ENCODE results near the gene CDH4. TPM values are rescaled to one million over a fixed set of nuclear protein-coding genes. Genes with fewer than 3 reads are reported as not detected.

Gene CDH4
- polyA plus RNA-seq, 2 donors: 0.02 to 0.05 TPM

DNA sequence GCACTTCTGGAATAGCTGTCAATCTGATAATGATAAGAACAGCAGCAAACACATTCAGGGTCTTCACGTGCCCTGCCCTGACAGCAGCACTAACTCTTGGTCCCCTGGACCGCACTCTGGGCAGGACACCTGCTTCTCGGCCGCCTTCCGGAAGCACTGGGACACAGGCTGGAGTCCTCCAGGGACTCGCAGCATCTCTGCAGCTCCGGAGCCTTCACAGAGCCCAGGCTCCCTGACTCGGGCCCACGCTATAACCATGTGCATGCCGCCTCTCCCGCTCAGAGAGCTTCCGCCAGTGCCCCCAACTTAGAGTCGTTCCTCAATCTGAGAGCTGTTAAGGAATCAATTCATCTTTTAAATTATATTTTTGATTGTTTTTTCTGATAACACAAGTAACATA lies 436.4 kb downstream of the CDH4 start:
- H3K36me3 ChIP-seq (ENCODE audit: control insufficient read depth in 2 of 2, insufficient read depth in 2 of 2, low read length in 1 of 2): no peaks in the 10 kb centered on the region
- no peak overlapping the region for H3K27ac ChIP-seq (ENCODE audit: low read depth in 2 of 2, low read length in 1 of 2)
- H3K4me1 ChIP-seq (ENCODE audit: control insufficient read depth in 2 of 2, insufficient read depth in 2 of 2, low read length in 1 of 2): peaks cover 3 to 7% of the 10 kb centered on the region in 2 donors
- peaks cover 0 to 6% of the 10 kb centered on the region in 2 donors for H3K9me3 ChIP-seq (ENCODE audit: control insufficient read depth in 2 of 2, insufficient read depth in 1 of 2, low read depth in 1 of 2, low read length in 1 of 2)
- H3K4me3 ChIP-seq (ENCODE audit: low read depth in 1 of 2, low read length in 2 of 2): no peak overlapping the region
- H3K27me3 ChIP-seq (ENCODE audit: control insufficient read depth in 1 of 2, insufficient read depth in 2 of 2, low read length in 2 of 2): no peaks in the 10 kb centered on the region
- 87 to 92% methylated on average over 13 of the region's 13 CpGs for WGBS, 2 donors

DNA sequence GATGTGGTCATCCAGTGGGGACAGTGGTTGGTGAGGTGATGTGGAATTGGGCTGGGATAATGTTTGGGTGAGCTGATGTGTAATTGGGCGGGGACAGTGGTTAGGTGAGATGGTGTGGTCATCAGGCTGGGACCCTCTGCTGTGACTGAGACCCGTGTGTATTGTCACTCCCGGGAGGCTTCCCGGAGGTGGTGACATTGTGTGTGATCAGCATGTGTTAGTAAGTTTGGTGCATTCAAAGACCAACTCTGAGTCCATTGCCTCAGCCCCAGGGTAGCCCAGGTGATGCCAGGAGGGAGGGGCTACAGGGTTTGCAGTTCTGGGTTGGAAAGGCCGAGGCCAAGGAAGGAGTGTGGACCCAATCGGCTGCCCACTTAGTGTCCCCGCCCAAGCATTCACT lies 438.1 kb downstream of the CDH4 start:
- no peak overlapping the region for H3K27ac ChIP-seq (ENCODE audit: low read depth in 2 of 2, low read length in 1 of 2)
- H3K27me3 ChIP-seq (ENCODE audit: control insufficient read depth in 1 of 2, insufficient read depth in 2 of 2, low read length in 2 of 2): no peaks in the 10 kb centered on the region
- WGBS, 2 donors: 83 to 87% methylated on average over 7 of the region's 7 CpGs

DNA sequence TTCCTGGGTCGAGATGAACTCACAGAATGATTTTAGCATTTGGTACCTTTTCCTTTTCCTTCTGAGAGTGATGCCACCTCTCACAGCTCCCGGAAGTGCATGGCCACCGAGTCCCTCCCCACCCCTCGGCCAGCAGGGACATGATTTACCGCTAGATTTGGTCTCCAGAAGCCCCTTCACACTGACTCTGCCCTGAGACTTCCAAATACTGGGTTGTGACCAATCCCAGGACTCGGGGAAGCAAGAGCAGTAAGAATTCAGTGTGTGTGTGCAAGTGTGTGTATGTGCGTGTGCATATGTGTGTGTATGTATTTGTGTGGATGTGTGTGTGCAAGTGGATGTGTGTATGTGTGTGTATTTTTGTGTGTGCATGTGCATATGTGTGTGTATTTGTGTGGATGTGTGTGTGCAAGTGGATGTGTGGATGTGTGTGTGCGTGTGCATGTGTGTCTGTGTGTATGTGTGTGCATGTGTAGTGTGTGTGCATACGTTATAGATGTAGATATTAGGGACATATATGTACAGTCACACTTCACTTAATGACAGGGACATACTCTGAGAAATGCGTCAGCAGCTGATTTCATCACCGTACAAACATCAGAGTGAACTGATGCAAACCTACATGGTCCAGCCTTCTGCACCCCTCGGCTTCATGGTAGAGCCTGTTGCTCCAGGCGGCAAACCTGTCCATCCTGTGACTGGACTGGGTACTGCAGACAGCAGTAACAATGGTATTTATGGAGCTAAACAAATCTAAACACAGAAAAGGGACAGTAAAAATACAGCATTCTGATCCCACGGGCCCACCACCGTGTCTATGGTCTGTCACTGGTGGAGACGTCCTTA lies 439.2 kb downstream of the CDH4 start:
- Histone ChIP-seq H3K27me3 (ENCODE audit: control insufficient read depth in 1 of 2, insufficient read depth in 2 of 2, low read length in 2 of 2) (no peaks in the 10 kb centered on the region), H3K36me3 (ENCODE audit: control insufficient read depth in 2 of 2, insufficient read depth in 2 of 2, low read length in 1 of 2) (no peaks in the 10 kb centered on the region), H3K27ac (ENCODE audit: low read depth in 2 of 2, low read length in 1 of 2) (no peak overlapping the region), H3K4me3 (ENCODE audit: low read depth in 1 of 2, low read length in 2 of 2) (no peak overlapping the region), H3K4me1 (ENCODE audit: control insufficient read depth in 2 of 2, insufficient read depth in 2 of 2, low read length in 1 of 2) (no peaks in the 10 kb centered on the region), H3K9me3 (ENCODE audit: control insufficient read depth in 2 of 2, insufficient read depth in 1 of 2, low read depth in 1 of 2, low read length in 1 of 2) (peaks cover 0 to 4% of the 10 kb centered on the region in 2 donors)
- 78 to 85% methylated on average over 16 of the region's 16 CpGs for WGBS, 2 donors

More for the DNA sequence above, 438.1 kb downstream of the CDH4 start:
- Histone ChIP-seq H3K9me3 (ENCODE audit: control insufficient read depth in 2 of 2, insufficient read depth in 1 of 2, low read depth in 1 of 2, low read length in 1 of 2) (peaks cover 0 to 6% of the 10 kb centered on the region in 2 donors), H3K4me3 (ENCODE audit: low read depth in 1 of 2, low read length in 2 of 2) (no peak overlapping the region), H3K4me1 (ENCODE audit: control insufficient read depth in 2 of 2, insufficient read depth in 2 of 2, low read length in 1 of 2) (no peaks in the 10 kb centered on the region), H3K36me3 (ENCODE audit: control insufficient read depth in 2 of 2, insufficient read depth in 2 of 2, low read length in 1 of 2) (no peaks in the 10 kb centered on the region)

DNA sequence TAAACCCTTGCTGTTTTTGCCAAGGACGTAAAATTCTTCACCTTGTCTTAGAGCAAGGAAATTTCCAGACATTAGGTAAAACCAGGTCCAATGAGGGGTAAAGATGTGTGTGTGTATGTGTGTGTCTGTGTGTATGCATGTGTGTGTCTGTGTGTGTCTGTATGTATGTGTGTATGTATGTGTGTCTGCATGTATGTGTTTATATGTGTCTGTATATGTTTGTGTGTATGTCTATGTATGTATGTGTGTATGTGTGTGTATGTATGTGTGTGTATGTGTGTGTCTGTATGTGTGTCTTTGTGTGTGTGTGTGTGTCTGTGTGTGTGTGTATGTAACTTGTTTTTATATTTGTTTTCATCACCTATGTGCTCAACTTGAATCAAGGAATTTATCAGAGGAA lies 439.9 kb downstream of the CDH4 start:
- Histone ChIP-seq H3K9me3 (ENCODE audit: control insufficient read depth in 2 of 2, insufficient read depth in 1 of 2, low read depth in 1 of 2, low read length in 1 of 2) (no peaks in the 10 kb centered on the region), H3K4me1 (ENCODE audit: control insufficient read depth in 2 of 2, insufficient read depth in 2 of 2, low read length in 1 of 2) (no peaks in the 10 kb centered on the region), H3K27me3 (ENCODE audit: control insufficient read depth in 1 of 2, insufficient read depth in 2 of 2, low read length in 2 of 2) (no peaks in the 10 kb centered on the region), H3K4me3 (ENCODE audit: low read depth in 1 of 2, low read length in 2 of 2) (no peak overlapping the region), H3K36me3 (ENCODE audit: control insufficient read depth in 2 of 2, insufficient read depth in 2 of 2, low read length in 1 of 2) (no peaks in the 10 kb centered on the region), H3K27ac (ENCODE audit: low read depth in 2 of 2, low read length in 1 of 2) (no peak overlapping the region)
- 90 to 91% methylated on average over 1 of the region's 1 CpG for WGBS, 2 donors

DNA sequence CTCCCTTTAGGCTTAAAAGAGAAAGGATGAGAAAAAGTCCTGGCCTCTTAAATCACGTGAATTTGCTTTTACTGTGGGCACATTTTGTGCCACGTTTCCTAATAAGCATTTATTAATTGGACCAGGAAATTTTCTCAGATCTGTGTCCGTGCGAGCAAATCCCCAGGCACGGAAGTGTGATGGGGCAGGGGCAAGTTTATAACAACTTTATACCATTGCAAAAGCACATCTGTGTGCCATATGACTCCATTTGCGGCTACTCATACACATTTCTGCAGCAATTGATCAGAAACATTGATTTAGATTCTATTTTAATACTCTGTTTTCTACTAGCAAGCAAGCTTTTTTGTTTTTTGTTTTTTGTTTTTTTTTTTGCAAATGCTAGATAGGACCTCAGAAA lies 440.4 kb downstream of the CDH4 start:
- no peaks in the 10 kb centered on the region for H3K36me3 ChIP-seq (ENCODE audit: control insufficient read depth in 2 of 2, insufficient read depth in 2 of 2, low read length in 1 of 2)
- no peaks in the 10 kb centered on the region for H3K27me3 ChIP-seq (ENCODE audit: control insufficient read depth in 1 of 2, insufficient read depth in 2 of 2, low read length in 2 of 2)
- 73 to 74% methylated on average over 6 of the region's 6 CpGs for WGBS, 2 donors
- H3K27ac ChIP-seq (ENCODE audit: low read depth in 2 of 2, low read length in 1 of 2): no peak overlapping the region
- H3K4me3 ChIP-seq (ENCODE audit: low read depth in 1 of 2, low read length in 2 of 2): no peak overlapping the region
- no peaks in the 10 kb centered on the region for H3K4me1 ChIP-seq (ENCODE audit: control insufficient read depth in 2 of 2, insufficient read depth in 2 of 2, low read length in 1 of 2)
- no peaks in the 10 kb centered on the region for H3K9me3 ChIP-seq (ENCODE audit: control insufficient read depth in 2 of 2, insufficient read depth in 1 of 2, low read depth in 1 of 2, low read length in 1 of 2)

- Histone ChIP-seq H3K4me1 (ENCODE audit: control insufficient read depth in 2 of 2, insufficient read depth in 2 of 2, low read length in 1 of 2) (no peaks in the 10 kb centered on the region), H3K9me3 (ENCODE audit: control insufficient read depth in 2 of 2, insufficient read depth in 1 of 2, low read depth in 1 of 2, low read length in 1 of 2) (no peaks in the 10 kb centered on the region), H3K27ac (ENCODE audit: low read depth in 2 of 2, low read length in 1 of 2) (no peak overlapping the region), H3K36me3 (ENCODE audit: control insufficient read depth in 2 of 2, insufficient read depth in 2 of 2, low read length in 1 of 2) (no peaks in the 10 kb centered on the region), H3K4me3 (ENCODE audit: low read depth in 1 of 2, low read length in 2 of 2) (no peak overlapping the region), H3K27me3 (ENCODE audit: control insufficient read depth in 1 of 2, insufficient read depth in 2 of 2, low read length in 2 of 2) (no peaks in the 10 kb centered on the region)
- 76 to 86% methylated on average over 12 of the region's 12 CpGs for WGBS, 2 donors
These were observed 441.1 kb downstream of the CDH4 start for GRCh38 chr20:61693055-61693600.

DNA sequence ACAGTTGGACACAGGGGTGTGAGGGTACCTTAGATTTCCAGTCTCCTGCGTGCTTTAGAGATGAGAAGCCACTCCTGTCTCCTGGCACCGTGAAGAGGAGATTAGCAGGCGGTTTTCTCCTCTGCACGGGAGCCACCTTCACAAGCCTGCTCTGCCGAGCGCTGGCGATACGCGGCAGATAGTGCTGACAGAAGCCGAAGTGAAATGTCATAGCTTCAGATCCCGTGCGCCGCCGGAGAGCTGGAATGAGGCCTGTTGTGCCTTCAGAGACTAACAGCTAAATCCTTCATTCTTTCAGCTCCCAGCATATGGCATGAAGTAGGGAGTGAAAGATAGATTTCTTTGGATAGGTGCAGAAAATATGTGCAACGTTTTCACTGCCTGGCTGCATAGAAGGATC lies 442.6 kb downstream of the CDH4 start:
- no peak overlapping the region for H3K27ac ChIP-seq (ENCODE audit: low read depth in 2 of 2, low read length in 1 of 2)

DNA sequence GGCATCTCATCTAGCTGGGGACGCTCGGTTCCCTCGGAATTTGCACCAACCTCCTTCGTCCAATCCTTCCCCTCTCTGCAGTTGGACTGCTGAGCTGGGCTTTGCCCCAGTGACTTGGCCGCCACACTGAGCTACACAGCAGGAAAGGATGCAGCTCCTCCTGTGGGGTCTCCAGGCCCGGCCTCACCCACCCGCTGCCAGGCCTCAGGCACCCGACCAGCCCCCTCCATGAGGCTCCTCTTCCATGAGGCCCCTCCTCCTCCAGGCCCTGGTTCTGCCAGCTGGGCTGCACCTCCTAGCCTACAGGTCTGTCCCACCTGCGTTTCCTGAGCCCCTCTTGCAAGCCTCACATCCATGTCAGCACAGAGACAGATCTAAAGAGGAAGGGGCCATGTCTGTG lies 443.7 kb downstream of the CDH4 start:
- Histone ChIP-seq H3K36me3 (ENCODE audit: control insufficient read depth in 2 of 2, insufficient read depth in 2 of 2, low read length in 1 of 2) (no peaks in the 10 kb centered on the region), H3K4me1 (ENCODE audit: control insufficient read depth in 2 of 2, insufficient read depth in 2 of 2, low read length in 1 of 2) (no peaks in the 10 kb centered on the region), H3K27ac (ENCODE audit: low read depth in 2 of 2, low read length in 1 of 2) (no peak overlapping the region), H3K4me3 (ENCODE audit: low read depth in 1 of 2, low read length in 2 of 2) (no peak overlapping the region), H3K9me3 (ENCODE audit: control insufficient read depth in 2 of 2, insufficient read depth in 1 of 2, low read depth in 1 of 2, low read length in 1 of 2) (no peaks in the 10 kb centered on the region), H3K27me3 (ENCODE audit: control insufficient read depth in 1 of 2, insufficient read depth in 2 of 2, low read length in 2 of 2) (no peaks in the 10 kb centered on the region)
- WGBS, 2 donors: 86 to 87% methylated on average over 9 of the region's 9 CpGs

More for the DNA sequence above, 442.6 kb downstream of the CDH4 start:
- no peak overlapping the region for H3K4me3 ChIP-seq (ENCODE audit: low read depth in 1 of 2, low read length in 2 of 2)
- no peaks in the 10 kb centered on the region for H3K4me1 ChIP-seq (ENCODE audit: control insufficient read depth in 2 of 2, insufficient read depth in 2 of 2, low read length in 1 of 2)
- H3K27me3 ChIP-seq (ENCODE audit: control insufficient read depth in 1 of 2, insufficient read depth in 2 of 2, low read length in 2 of 2): no peaks in the 10 kb centered on the region
- no peaks in the 10 kb centered on the region for H3K9me3 ChIP-seq (ENCODE audit: control insufficient read depth in 2 of 2, insufficient read depth in 1 of 2, low read depth in 1 of 2, low read length in 1 of 2)
- H3K36me3 ChIP-seq (ENCODE audit: control insufficient read depth in 2 of 2, insufficient read depth in 2 of 2, low read length in 1 of 2): no peaks in the 10 kb centered on the region
- WGBS, 2 donors: 40 to 48% methylated on average over 15 of the region's 15 CpGs

- WGBS, 2 donors: 83 to 88% methylated on average over 10 of the region's 10 CpGs
- Histone ChIP-seq H3K9me3 (ENCODE audit: control insufficient read depth in 2 of 2, insufficient read depth in 1 of 2, low read depth in 1 of 2, low read length in 1 of 2) (no peaks in the 10 kb centered on the region), H3K4me3 (ENCODE audit: low read depth in 1 of 2, low read length in 2 of 2) (no peak overlapping the region), H3K27ac (ENCODE audit: low read depth in 2 of 2, low read length in 1 of 2) (no peak overlapping the region), H3K4me1 (ENCODE audit: control insufficient read depth in 2 of 2, insufficient read depth in 2 of 2, low read length in 1 of 2) (no peaks in the 10 kb centered on the region), H3K27me3 (ENCODE audit: control insufficient read depth in 1 of 2, insufficient read depth in 2 of 2, low read length in 2 of 2) (no peaks in the 10 kb centered on the region), H3K36me3 (ENCODE audit: control insufficient read depth in 2 of 2, insufficient read depth in 2 of 2, low read length in 1 of 2) (no peaks in the 10 kb centered on the region)
These were observed 444.2 kb downstream of the CDH4 start for GRCh38 chr20:61696181-61696735.
